Upper lobe of left lung (tissue), 6 donors: ENCODE results near the gene SYN1. TPM values are rescaled to one million over a fixed set of nuclear protein-coding genes. Genes with fewer than 3 reads are reported as not detected.

Experiments
- ATAC-seq, 2 donors: fragments of 200-7000 bp; cut with Tn5 transposase; one replicate each; pipeline ENCODE4 v1.9.1; 2022; ENCODE audit warnings: mild to moderate bottlenecking in 2 of 2, moderate library complexity in 2 of 2; ENCODE audit not compliant: low FRiP score in 2 of 2
- DNase-seq, 2 donors: peaks; one replicate each; pipeline ENCODE4 v3.0.0-alpha.2; 2019 to 2020
- H3K27ac ChIP-seq, 4 donors: fragments of 200-600 bp; sonication (generic); one replicate each; pipeline ENCODE4 v1.5.1; 2016 to 2019
- H3K27me3 ChIP-seq, 4 donors: fragments of 200-600 bp; sonication (generic); one replicate each; pipeline ENCODE4 v1.5.1; 2017 to 2019
- H3K36me3 ChIP-seq, 4 donors: fragments of 200-600 bp; sonication (generic); one replicate each; pipeline ENCODE4 v1.5.1; 2016 to 2019
- H3K4me1 ChIP-seq, 4 donors: fragments of 200-600 bp; sonication (generic); one replicate each; pipeline ENCODE4 v1.5.1; 2018 to 2019
- H3K4me3 ChIP-seq, 4 donors: fragments of 200-600 bp; sonication (generic); one replicate each; pipeline ENCODE4 v1.5.1; 2017 to 2019; ENCODE audit warnings: mild to moderate bottlenecking in 2 of 4, moderate library complexity in 1 of 4
- H3K9me3 ChIP-seq, 4 donors: fragments of 200-600 bp; sonication (generic); one replicate each; pipeline ENCODE4 v1.5.1; 2018 to 2019
- CTCF ChIP-seq, 6 experiments: fragments of 450-650 bp in 4 of 6; fragments of 200-600 bp in 2 of 6; sonication (generic) in 2 of 6; IDR thresholded peaks; one replicate each; pipeline ENCODE4 v1.5.1; 2016 to 2019; ENCODE audit warnings: antibody characterized with exemption in 6 of 6
- EP300 ChIP-seq, 4 donors: sonication (generic); formaldehyde crosslinking; IDR thresholded peaks; one replicate each; pipeline ENCODE4 v1.5.1; 2017; ENCODE audit warnings: antibody characterized with exemption in 4 of 4, control low read depth in 2 of 4
- POLR2A ChIP-seq, 4 donors: fragments of 450-650 bp; IDR thresholded peaks; one replicate each; pipeline ENCODE4 v1.5.1; 2016 to 2017; ENCODE audit warnings: antibody characterized with exemption in 4 of 4, mild to moderate bottlenecking in 2 of 4
- POLR2AphosphoS5 ChIP-seq, 2 donors: sonication (generic); formaldehyde crosslinking; IDR thresholded peaks; one replicate each; pipeline ENCODE4 v1.5.1; 2017; ENCODE audit warnings: antibody characterized with exemption in 2 of 2
- WGBS, 2 donors: methylation state at CpG; one replicate each; pipeline ENCODE4 v1.1.5; 2017 to 2018; 5-methylcytosine and 5-hydroxymethylcytosine counted together
- total RNA-seq, 6 donors: library from RNA; depleted of rRNA in 4 of 6; stranded (reverse); fragments of >200 nt in 4 of 6; gene quantifications; one replicate each; pipeline versions ENCODE4 v1.1.0 to v1.2.1, GENCODE V29; 2016 to 2021
- donor health status: DM: no; HTN: no; CAD: no; lungs with moderate emphysema.
- donor health status: DM: no; HTN: yes; CAD: no; lungs with severe emphysema.

Gene SYN1
- total RNA-seq, 6 donors from 2014 or later: 0.20 to 11.5 (median 0.56) TPM

DNA sequence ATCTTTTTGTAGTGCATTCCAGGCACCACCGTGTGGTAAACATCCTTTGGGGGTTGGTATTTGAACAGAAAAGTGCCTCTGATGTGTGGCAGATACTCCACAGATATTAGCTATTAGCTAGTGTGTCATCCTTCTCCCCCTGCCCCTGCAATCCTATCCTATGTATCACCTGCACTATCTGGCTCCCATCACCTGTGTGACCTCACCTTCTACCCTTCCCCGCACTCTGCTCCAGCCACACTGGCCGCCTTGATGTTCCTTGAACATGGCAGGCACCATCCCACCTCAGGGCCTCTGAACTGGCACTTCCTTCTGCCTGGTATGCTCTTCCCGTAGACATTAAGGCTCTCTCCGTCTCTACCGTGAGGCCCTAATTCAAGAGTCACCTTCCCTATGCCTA lies 27.0 kb upstream of the SYN1 start:
- no peak overlapping the region for H3K27ac ChIP-seq
- no peak overlapping the region for H3K4me3 ChIP-seq
- H3K9me3 ChIP-seq: peaks cover 0 to 4% (median 0%) of the 10 kb centered on the region in 4 donors
- 81 to 83% methylated on average over 6 of the region's 6 CpGs for WGBS, 2 donors
- peaks cover 3 to 24% (median 10%) of the 10 kb centered on the region in 4 donors for H3K4me1 ChIP-seq
- no peaks in the 10 kb centered on the region for H3K27me3 ChIP-seq
- no peak for ATAC-seq
- no peaks in the 10 kb centered on the region for H3K36me3 ChIP-seq
- no peak for DNase-seq
- TF ChIP-seq EP300 (IDR thresholded peaks at IDR 0.05) (no peak), POLR2AphosphoS5 (IDR thresholded peaks at IDR 0.05) (no peak), CTCF (IDR thresholded peaks at IDR 0.05) (no peak), POLR2A (IDR thresholded peaks at IDR 0.05) (no peak)

GRCh38 chrX:47645530-47645929 lies 25.9 kb upstream of the SYN1 start:
- H3K27ac ChIP-seq: no peak overlapping the region
- H3K36me3 ChIP-seq: peaks cover 0 to 9% (median 0%) of the 10 kb centered on the region in 4 donors
- DNase-seq (no peak), ATAC-seq (no peak)
- no peaks in the 10 kb centered on the region for H3K27me3 ChIP-seq
- H3K4me1 ChIP-seq: peaks cover 3 to 18% (median 10%) of the 10 kb centered on the region in 4 donors
- H3K4me3 ChIP-seq: no peak overlapping the region
- peaks cover 0 to 4% (median 0%) of the 10 kb centered on the region in 4 donors for H3K9me3 ChIP-seq
- TF ChIP-seq POLR2AphosphoS5 (IDR thresholded peaks at IDR 0.05) (no peak), POLR2A (IDR thresholded peaks at IDR 0.05) (no peak), CTCF (IDR thresholded peaks at IDR 0.05) (no peak), EP300 (IDR thresholded peaks at IDR 0.05) (no peak)
- WGBS, 2 donors: 62 to 65% methylated on average over 10 of the region's 10 CpGs

GRCh38 chrX:47644557-47645091 lies 25.0 kb upstream of the SYN1 start:
- H3K27me3 ChIP-seq: no peaks in the 10 kb centered on the region
- H3K27ac ChIP-seq: no peak overlapping the region
- TF ChIP-seq CTCF (IDR thresholded peaks at IDR 0.05) (peak in 3 of 6 experiments; percentile 21 to 31 (median 24)), POLR2AphosphoS5 (IDR thresholded peaks at IDR 0.05) (no peak)
- H3K9me3 ChIP-seq: peaks cover 0 to 7% (median 0%) of the 10 kb centered on the region in 4 donors
- WGBS, 2 donors: 67 to 68% methylated on average over 12 of the region's 12 CpGs
- peaks cover 0 to 18% (median under 1%) of the 10 kb centered on the region in 4 donors for H3K36me3 ChIP-seq
- peaks cover 3 to 17% (median 10%) of the 10 kb centered on the region in 4 donors for H3K4me1 ChIP-seq
- ATAC-seq (peak in 1 of 2 donors; percentile 36), DNase-seq (no peak)
- no peak overlapping the region for H3K4me3 ChIP-seq

DNA sequence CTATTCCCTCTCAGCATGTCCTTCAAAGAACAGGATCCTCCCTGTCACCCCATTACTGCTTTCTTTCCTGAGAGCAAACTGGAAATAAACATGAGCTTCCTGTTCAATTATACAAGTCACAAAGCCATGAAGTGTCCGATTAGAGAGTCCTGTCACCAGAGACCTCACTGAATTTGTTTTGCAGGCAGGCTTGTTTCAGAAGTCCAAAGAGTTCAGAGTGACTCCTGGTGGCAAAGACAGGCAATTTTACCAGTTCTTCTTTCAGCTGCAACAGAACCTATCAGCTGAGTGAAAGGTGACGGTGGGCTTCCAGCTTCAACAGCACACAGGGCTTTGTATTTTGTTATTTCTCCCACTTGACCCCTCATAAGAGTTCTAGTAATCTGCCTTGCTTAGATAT lies 24.3 kb upstream of the SYN1 start:
- TF ChIP-seq POLR2AphosphoS5 (IDR thresholded peaks at IDR 0.05) (no peak), CTCF (IDR thresholded peaks at IDR 0.05) (peak in 5 of 6 experiments; percentile 18 to 46 (median 33))
- peaks cover 0 to 14% (median 0%) of the 10 kb centered on the region in 4 donors for H3K9me3 ChIP-seq
- no peaks in the 10 kb centered on the region for H3K27me3 ChIP-seq
- no peak for ATAC-seq
- H3K4me3 ChIP-seq: no peak overlapping the region
- no peak for DNase-seq
- peak overlapping the region in 1 of 4 donors; percentile 24 for H3K27ac ChIP-seq
- WGBS, 2 donors: 0 to 43% methylated on average over 1 to 2 of the region's 2 CpGs
- H3K36me3 ChIP-seq: peaks cover 0 to 25% (median 4%) of the 10 kb centered on the region in 4 donors
- peaks cover 3 to 10% (median 6%) of the 10 kb centered on the region in 4 donors for H3K4me1 ChIP-seq

DNA sequence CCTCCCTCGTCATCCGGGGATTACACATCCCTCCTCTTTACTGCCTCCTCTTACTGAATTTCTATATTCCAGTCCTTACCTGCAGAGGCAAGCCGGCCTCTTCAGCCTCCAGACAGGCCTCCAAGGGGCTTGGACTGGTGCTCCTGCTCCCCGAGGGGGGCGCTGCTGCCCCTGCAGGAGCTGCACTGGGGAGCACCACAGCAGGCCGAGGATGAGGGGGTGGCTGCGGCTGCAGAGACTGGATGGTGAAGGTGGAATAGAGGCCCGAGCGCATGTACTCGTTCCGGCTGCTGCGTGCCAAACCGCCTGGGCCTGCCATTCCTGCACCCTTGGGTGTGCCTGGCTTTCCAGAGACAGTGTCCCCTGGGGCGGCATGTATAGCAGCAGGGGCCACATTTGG lies 19.2 kb upstream of the SYN1 start:
- WGBS, 2 donors: 94% methylated on average over 4 to 14 of the region's 14 CpGs
- DNase-seq (peak in 1 of 2 donors; percentile 37), ATAC-seq (no peak)
- Histone ChIP-seq H3K4me3 (no peak overlapping the region), H3K9me3 (peaks cover 0 to 16% (median 0%) of the 10 kb centered on the region in 4 donors), H3K36me3 (peaks cover 0 to 54% (median 10%) of the 10 kb centered on the region in 4 donors), H3K27ac (no peak overlapping the region), H3K27me3 (no peaks in the 10 kb centered on the region), H3K4me1 (peaks cover 0 to 3% (median 0%) of the 10 kb centered on the region in 4 donors)
- TF ChIP-seq EP300 (IDR thresholded peaks at IDR 0.05): no peak
- TF ChIP-seq POLR2AphosphoS5 (IDR thresholded peaks at IDR 0.05): no peak
- TF ChIP-seq CTCF (IDR thresholded peaks at IDR 0.05): no peak
- TF ChIP-seq POLR2A (IDR thresholded peaks at IDR 0.05): no peak
